Measurements from ENCODE around the gene INTS4.
"Not testable (repeated sequence)": the region's sequence is repeated elsewhere in the genome, so short reads cannot be mapped to it uniquely, and the experiment has no call there.

DNA sequence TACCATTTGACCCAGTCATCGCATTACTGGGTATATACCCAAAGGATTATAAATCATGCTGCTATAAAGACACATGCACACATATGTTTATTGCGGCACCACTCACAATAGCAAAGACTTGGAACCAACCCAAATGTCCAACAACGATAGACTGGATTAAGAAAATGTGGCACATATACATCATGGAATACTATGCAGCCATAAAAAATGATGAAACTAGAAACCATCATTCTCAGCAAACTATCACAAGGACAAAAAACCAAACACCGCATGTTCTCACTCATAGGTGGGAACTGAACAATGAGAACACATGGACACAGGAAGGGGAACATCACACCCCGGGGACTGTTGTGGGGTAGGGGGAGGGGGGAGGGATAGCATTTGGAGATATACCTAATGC lies 105.4 kb downstream of the INTS4 start:
- TF ChIP-seq, protein P1, sequence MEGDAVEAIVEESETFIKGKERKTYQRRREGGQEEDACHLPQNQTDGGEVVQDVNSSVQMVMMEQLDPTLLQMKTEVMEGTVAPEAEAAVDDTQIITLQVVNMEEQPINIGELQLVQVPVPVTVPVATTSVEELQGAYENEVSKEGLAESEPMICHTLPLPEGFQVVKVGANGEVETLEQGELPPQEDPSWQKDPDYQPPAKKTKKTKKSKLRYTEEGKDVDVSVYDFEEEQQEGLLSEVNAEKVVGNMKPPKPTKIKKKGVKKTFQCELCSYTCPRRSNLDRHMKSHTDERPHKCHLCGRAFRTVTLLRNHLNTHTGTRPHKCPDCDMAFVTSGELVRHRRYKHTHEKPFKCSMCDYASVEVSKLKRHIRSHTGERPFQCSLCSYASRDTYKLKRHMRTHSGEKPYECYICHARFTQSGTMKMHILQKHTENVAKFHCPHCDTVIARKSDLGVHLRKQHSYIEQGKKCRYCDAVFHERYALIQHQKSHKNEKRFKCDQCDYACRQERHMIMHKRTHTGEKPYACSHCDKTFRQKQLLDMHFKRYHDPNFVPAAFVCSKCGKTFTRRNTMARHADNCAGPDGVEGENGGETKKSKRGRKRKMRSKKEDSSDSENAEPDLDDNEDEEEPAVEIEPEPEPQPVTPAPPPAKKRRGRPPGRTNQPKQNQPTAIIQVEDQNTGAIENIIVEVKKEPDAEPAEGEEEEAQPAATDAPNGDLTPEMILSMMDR (conservative IDR thresholded peaks at IDR 0.05) = not testable (repeated sequence)
- not testable (repeated sequence) for TF ChIP-seq ZFX (IDR thresholded peaks at IDR 0.05)

All from C4-2B (cell line).